HEK293 (cell line): Measurements from ENCODE around the gene GCC2.

Experiments
- CTCF ChIP-seq: fragments of 450-650 bp; formaldehyde crosslinking; IDR thresholded peaks from 2 replicates; pipeline ENCODE4 v1.5.1; 2016; ENCODE audit warnings: missing biosample characterization, missing genetic modification characterization
- REST ChIP-seq: fragments of 450-650 bp; formaldehyde crosslinking; IDR thresholded peaks from 2 replicates; pipeline ENCODE4 v1.5.1; 2016; ENCODE audit warnings: missing biosample characterization, missing genetic modification characterization
- ZBTB49 ChIP-seq: fragments of 450-650 bp; formaldehyde crosslinking; IDR thresholded peaks from 2 replicates; pipeline ENCODE4 v1.5.1; 2016; ENCODE audit warnings: missing biosample characterization, missing genetic modification characterization, low read depth
- ZFP37 ChIP-seq: fragments of 450-650 bp; formaldehyde crosslinking; IDR thresholded peaks from 2 replicates; pipeline ENCODE4 v1.5.1; 2016; ENCODE audit warnings: missing biosample characterization, missing genetic modification characterization
- ZNF600 ChIP-seq: fragments of 450-650 bp; formaldehyde crosslinking; IDR thresholded peaks from 2 replicates; pipeline ENCODE4 v1.5.1; 2016; ENCODE audit warnings: missing biosample characterization, missing genetic modification characterization

- TF ChIP-seq CTCF (tag by site-specific recombination) (no peak), REST (tag by site-specific recombination) (no peak), ZFP37 (tag by site-specific recombination) (no peak), ZNF600 (tag by site-specific recombination) (no peak), ZBTB49 (tag by site-specific recombination) (no peak)
Observed at GRCh38 chr2:108423067-108423466, 25.9 kb upstream of the GCC2 start.
